Endothelial cell of umbilical vein (primary cell): ENCODE results near the gene TAS1R3. TPM values are rescaled to one million over a fixed set of nuclear protein-coding genes. Genes with fewer than 3 reads are reported as not detected.

Experiments used
- BruUV-seq: library from RNA; stranded (reverse); fragments of 400-500 nt; replicated peaks from 2 replicates; lab custom pipeline; 2021; lab: Mats Ljungman, UMichigan
- CTCF ChIA-PET: fragments of 300-600, 350-600 bp; sonication (Branson Sonifier 250); formaldehyde crosslinking; loops from one replicate; lab custom pipeline; 2021; ENCODE audit warnings: antibody characterized with exemption, inconsistent platforms; lab: Charles Lee
- POLR2A ChIA-PET: fragments of 300-600, 350-600 bp; sonication (Branson Sonifier 250); formaldehyde crosslinking; loops from one replicate; lab custom pipeline; 2021; ENCODE audit warnings: antibody characterized with exemption, inconsistent platforms; lab: Charles Lee
- DNase-seq: peaks from one replicate; pipeline ENCODE4 v3.0.0-alpha.2; 2011; ENCODE audit warnings: low read depth, low spot score
- FAIRE-seq: peaks from 2 replicates; lab custom pipeline; 2011; peaks lifted over from hg19 to GRCh38; lab: Jason Lieb, UNC
- H2AFZ ChIP-seq: 2 replicates; pipeline ENCODE4 v1.6.0; 2012; ENCODE audit warnings: low read depth, low read length, control low read depth, inconsistent platforms
- H3K27ac ChIP-seq: 2 replicates; pipeline ENCODE4 v1.5.1; 2011; ENCODE audit warnings: low read depth, mild to moderate bottlenecking, control low read depth, low read length, moderate library complexity; ENCODE audit not compliant: insufficient read depth
- H3K27me3 ChIP-seq, 2 experiments: 2 replicates each; pipeline versions ENCODE4 v1.6.0 to v1.6.1; 2011; ENCODE audit warnings: low read length in 2 of 2, mixed read lengths in 1 of 2; ENCODE audit not compliant: control insufficient read depth in 2 of 2, insufficient read depth in 2 of 2
- H3K36me3 ChIP-seq, 2 experiments: 2 replicates in 1 of 2; 3 replicates in 1 of 2; pipeline ENCODE4 v1.5.1; 2011; ENCODE audit warnings: low read length in 2 of 2, mild to moderate bottlenecking in 1 of 2, moderate library complexity in 1 of 2; ENCODE audit not compliant: control insufficient read depth in 2 of 2, insufficient read depth in 2 of 2; ENCODE audit errors: extremely low read depth in 1 of 2
- H3K4me1 ChIP-seq: 3 replicates; pipeline ENCODE4 v1.5.1; 2011; ENCODE audit warnings: mild to moderate bottlenecking, low read length; ENCODE audit not compliant: control insufficient read depth, insufficient read depth; ENCODE audit errors: extremely low read depth
- H3K4me2 ChIP-seq: 2 replicates; pipeline ENCODE4 v1.6.1; 2011; ENCODE audit warnings: low read length, control low read depth, mixed read lengths; ENCODE audit not compliant: insufficient read depth
- H3K4me3 ChIP-seq, 3 experiments: fragments of 200-600 bp in 1 of 3; sonication (generic), shearing (Covaris generic) in 1 of 3; replicated peaks in 1 of 3; 2 replicates each; pipeline ENCODE4 v1.5.1; 2011 to 2016; ENCODE audit warnings: control low read depth in 3 of 3, low read length in 3 of 3, mild to moderate bottlenecking in 2 of 3, inconsistent platforms in 1 of 3, low read depth in 1 of 3, moderate library complexity in 1 of 3; ENCODE audit not compliant: insufficient read depth in 1 of 3
- H3K79me2 ChIP-seq: 2 replicates; pipeline ENCODE4 v1.6.0; 2012; ENCODE audit warnings: low read length, inconsistent platforms; ENCODE audit not compliant: control insufficient read depth, insufficient read depth
- H3K9ac ChIP-seq: replicated peaks from 2 replicates; pipeline ENCODE3; 2011; ENCODE audit warnings: low read length, control low read depth; ENCODE audit not compliant: insufficient read depth; ENCODE audit errors: extremely low read depth
- H3K9me1 ChIP-seq: replicated peaks from 3 replicates; pipeline ENCODE4 v1.6.0; 2011; ENCODE audit warnings: mild to moderate bottlenecking, low read length; ENCODE audit not compliant: control insufficient read depth, insufficient read depth; ENCODE audit errors: extremely low read depth
- H3K9me3 ChIP-seq: replicated peaks from 2 replicates; pipeline ENCODE4 v1.5.1; 2012; ENCODE audit warnings: low read length, inconsistent platforms; ENCODE audit not compliant: control insufficient read depth, insufficient read depth
- H4K20me1 ChIP-seq: replicated peaks from 2 replicates; pipeline ENCODE3; 2011; ENCODE audit warnings: mild to moderate bottlenecking, low read length; ENCODE audit not compliant: control insufficient read depth, insufficient read depth; ENCODE audit errors: extremely low read depth
- MYC ChIP-seq: IDR thresholded peaks from one replicate; pipeline ENCODE4 v1.6.1; 2011; ENCODE audit warnings: mild to moderate bottlenecking, low read depth, low read length
- POLR2A ChIP-seq: IDR thresholded peaks from 2 replicates; pipeline ENCODE4 v1.6.1; 2012; ENCODE audit warnings: low read depth, mild to moderate bottlenecking, control low read depth, low read length
- dilution Hi-C: fragments of 300-500 bp; cut with MboI; formaldehyde crosslinking; loops from one replicate; pipeline ENCODE4 v1.15.0; 2019; ENCODE audit warnings: low sequenced_read_pairs; ENCODE audit not compliant: extremely low pct_ligation_motif_present
- intact Hi-C: fragments of 100-400 bp; cut with micrococcal nuclease; formaldehyde crosslinking; loops from one replicate; pipeline ENCODE4 v1.10.0; 2022
- polyA plus RNA-seq, 4 experiments: library from polyadenylated mRNA; depleted of rRNA in 3 of 4; stranded (reverse) in 3 of 4; unstranded in 1 of 4; fragments of >200 nt; gene quantifications; 2 replicates each; pipeline versions ENCODE4 v1.2.1 to v1.2.3, GENCODE V29; 2011 to 2012; ENCODE audit warnings: missing spikeins in 1 of 4
- total RNA-seq: library from RNA; stranded (reverse); gene quantifications from 2 replicates; pipeline ENCODE4 v1.2.3, GENCODE V29; 2021
- TF ChIP-seq, protein P1 (sequence below): IDR thresholded peaks from 2 replicates; pipeline ENCODE4 v1.6.1; 2011; ENCODE audit not compliant: insufficient read depth, insufficient read length

TAS1R3 gene
- total and polyA plus RNA-seq, 2 donors (not counting 3 experiments of a cell fraction or from before 2014, with no cell fraction given), result 0.26 to 0.38 TPM

DNA sequence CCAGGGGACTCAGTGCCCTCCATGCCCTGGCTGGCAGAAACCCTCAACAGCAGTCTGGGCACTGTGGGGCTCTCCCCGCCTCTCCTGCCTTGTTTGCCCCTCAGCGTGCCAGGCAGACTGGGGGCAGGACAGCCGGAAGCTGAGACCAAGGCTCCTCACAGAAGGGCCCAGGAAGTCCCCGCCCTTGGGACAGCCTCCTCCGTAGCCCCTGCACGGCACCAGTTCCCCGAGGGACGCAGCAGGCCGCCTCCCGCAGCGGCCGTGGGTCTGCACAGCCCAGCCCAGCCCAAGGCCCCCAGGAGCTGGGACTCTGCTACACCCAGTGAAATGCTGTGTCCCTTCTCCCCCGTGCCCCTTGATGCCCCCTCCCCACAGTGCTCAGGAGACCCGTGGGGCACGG lies 2.8 kb upstream of the TAS1R3 start:
- Histone ChIP-seq H3K9me1 (no peaks in the 10 kb centered on the region), H3K4me3 (no peak overlapping the region), H4K20me1 (no peaks in the 10 kb centered on the region), H3K36me3 (peaks cover 0 to 15% of the 10 kb centered on the region in 2 experiments), H3K27ac (no peak overlapping the region), H3K9me3 (no peaks in the 10 kb centered on the region), H3K9ac (no peak overlapping the region), H2AFZ (no peak overlapping the region), H3K79me2 (peaks cover 20% of the 10 kb centered on the region), H3K27me3 (no peaks in the 10 kb centered on the region), H3K4me2 (no peak overlapping the region), H3K4me1 (peaks cover 13% of the 10 kb centered on the region)
- FAIRE-seq (no peak), DNase-seq (no peak)
- intact Hi-C loops (no loop called here), dilution Hi-C loops (no loop called here)
- ChIA-PET POLR2A (no interaction called here), CTCF (no interaction called here)
- BruUV-seq, result no TSS peak
- TF ChIP-seq, protein P1, sequence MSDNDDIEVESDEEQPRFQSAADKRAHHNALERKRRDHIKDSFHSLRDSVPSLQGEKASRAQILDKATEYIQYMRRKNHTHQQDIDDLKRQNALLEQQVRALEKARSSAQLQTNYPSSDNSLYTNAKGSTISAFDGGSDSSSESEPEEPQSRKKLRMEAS, result no peak

DNA sequence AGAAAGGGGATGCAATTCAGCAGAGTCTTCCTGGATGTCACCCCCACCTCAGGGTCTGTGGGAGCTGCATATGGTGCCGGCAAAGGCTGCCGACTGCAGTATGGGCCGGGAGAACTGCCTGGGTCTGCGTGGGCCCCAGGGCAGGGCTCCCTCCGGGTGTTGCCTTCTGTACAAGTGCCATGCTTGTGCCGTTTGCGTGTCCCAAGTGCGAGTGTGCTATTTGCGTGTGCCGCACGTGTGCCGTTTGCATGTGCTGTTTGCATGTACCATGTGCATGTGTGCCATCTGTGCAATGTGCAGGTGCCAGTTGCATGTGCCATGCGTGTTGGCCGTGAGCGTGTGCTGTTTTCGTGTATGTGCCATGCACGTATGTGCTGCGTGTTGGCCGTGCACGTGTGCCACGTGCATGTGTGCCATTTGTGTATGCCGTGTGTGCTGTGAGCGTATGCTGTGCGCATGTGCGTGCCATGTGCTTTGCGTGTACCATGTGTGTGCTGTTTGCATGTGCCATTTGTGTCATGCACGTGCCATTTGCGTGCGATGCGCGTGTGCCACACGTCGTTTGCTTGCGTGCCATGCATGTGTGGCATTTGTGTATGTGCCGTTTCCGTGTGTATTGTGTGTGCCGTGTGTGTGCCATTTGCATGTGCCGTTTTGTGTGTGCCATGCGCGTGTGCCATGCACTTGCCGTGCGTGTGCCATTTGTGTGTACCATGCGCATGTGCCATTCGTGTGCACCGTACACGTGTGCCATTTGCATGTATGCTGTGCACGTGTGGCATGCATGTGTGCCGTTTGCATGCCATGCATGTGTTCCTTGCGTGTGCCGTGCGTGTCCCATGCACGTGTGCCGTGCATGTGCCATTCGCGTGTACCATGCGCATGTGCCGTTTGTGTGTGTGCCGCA lies 1.5 kb upstream of the TAS1R3 start:
- dilution Hi-C loops, result no loop called here
- no TSS peak for BruUV-seq
- intact Hi-C loops, result no loop called here
- ChIA-PET CTCF (no interaction called here), POLR2A (no interaction called here)
- H3K27ac ChIP-seq, result no peak overlapping the region
- H4K20me1 ChIP-seq, result no peaks in the 10 kb centered on the region
- H3K4me3 ChIP-seq, result no peak overlapping the region
- no peak overlapping the region for H2AFZ ChIP-seq
- DNase-seq, result no peak
- H3K36me3 ChIP-seq, result peaks cover 0 to 15% of the 10 kb centered on the region in 2 experiments
- no peak for FAIRE-seq
- peaks cover 11% of the 10 kb centered on the region for H3K79me2 ChIP-seq
- no peaks in the 10 kb centered on the region for H3K27me3 ChIP-seq
- H3K9me1 ChIP-seq, result no peaks in the 10 kb centered on the region
- no peak overlapping the region for H3K9ac ChIP-seq
- H3K4me1 ChIP-seq, result peaks cover 11% of the 10 kb centered on the region
- H3K9me3 ChIP-seq, result no peaks in the 10 kb centered on the region
- TF ChIP-seq, protein P1, result peak; percentile 21
- TF ChIP-seq POLR2A, result peak; percentile 23
- TF ChIP-seq MYC, result no peak
- H3K4me2 ChIP-seq, result no peak overlapping the region
